Upper lobe of right lung (tissue), 1 donor: ENCODE measurements around the gene CHD5. TPM values are rescaled to one million over a fixed set of nuclear protein-coding genes. Genes with fewer than 3 reads are reported as not detected.

Experiments
- ATAC-seq: fragments of 200-7000 bp; cut with Tn5 transposase; one replicate; pipeline ENCODE4 v1.9.1; 2020; ENCODE audit warnings: mild to moderate bottlenecking, moderate library complexity
- DNase-seq: peaks from one replicate; pipeline ENCODE4 v3.0.0-alpha.2; 2020
- H3K27ac ChIP-seq: fragments of 200-600 bp; one replicate; pipeline ENCODE4 v1.8.0; 2022
- H3K27me3 ChIP-seq: fragments of 200-600 bp; one replicate; pipeline ENCODE4 v1.8.0; 2022; ENCODE audit warnings: mild to moderate bottlenecking
- H3K36me3 ChIP-seq: fragments of 200-600 bp; one replicate; pipeline ENCODE4 v1.8.0; 2022
- H3K4me1 ChIP-seq: fragments of 200-600 bp; one replicate; pipeline ENCODE4 v1.8.0; 2022
- H3K4me3 ChIP-seq: fragments of 200-600 bp; one replicate; pipeline ENCODE4 v1.8.0; 2022; ENCODE audit warnings: mild to moderate bottlenecking
- H3K9me3 ChIP-seq: fragments of 200-600 bp; one replicate; pipeline ENCODE4 v1.8.0; 2022
- CTCF ChIP-seq: fragments of 200-600 bp; IDR thresholded peaks from one replicate; pipeline ENCODE4 v1.8.0; 2022; ENCODE audit warnings: antibody characterized with exemption
- intact Hi-C: fragments of 100-400 bp; cut with DNase I; formaldehyde crosslinking; loops from one replicate; pipeline ENCODE4 v1.11.0; 2022
- total RNA-seq: library from RNA; stranded (reverse); fragmentation: NEBNext Ultra II Directional; extraction: Animal tissue kit (Norgen Biotek cat#: 25700); gene quantifications from one replicate; pipeline ENCODE4 v1.2.1, GENCODE V29; 2021
- donor health status: DM: no; HTN: yes; CAD: no; lungs with severe emphysema.

Gene CHD5
- total RNA-seq, 1 donor from 2014 or later, result 0.23 TPM

- Histone ChIP-seq H3K4me1 (no peaks in the 10 kb centered on the region), H3K9me3 (no peaks in the 10 kb centered on the region), H3K27me3 (no peaks in the 10 kb centered on the region), H3K36me3 (no peaks in the 10 kb centered on the region), H3K4me3 (no peak overlapping the region), H3K27ac (no peak overlapping the region)
- ATAC-seq (no peak), DNase-seq (peak; percentile 40)
- no peak for TF ChIP-seq CTCF
- intact Hi-C loops, result no loop called here
Observed at GRCh38 chr1:6133146-6133895, 46.8 kb downstream of the CHD5 start.

DNA sequence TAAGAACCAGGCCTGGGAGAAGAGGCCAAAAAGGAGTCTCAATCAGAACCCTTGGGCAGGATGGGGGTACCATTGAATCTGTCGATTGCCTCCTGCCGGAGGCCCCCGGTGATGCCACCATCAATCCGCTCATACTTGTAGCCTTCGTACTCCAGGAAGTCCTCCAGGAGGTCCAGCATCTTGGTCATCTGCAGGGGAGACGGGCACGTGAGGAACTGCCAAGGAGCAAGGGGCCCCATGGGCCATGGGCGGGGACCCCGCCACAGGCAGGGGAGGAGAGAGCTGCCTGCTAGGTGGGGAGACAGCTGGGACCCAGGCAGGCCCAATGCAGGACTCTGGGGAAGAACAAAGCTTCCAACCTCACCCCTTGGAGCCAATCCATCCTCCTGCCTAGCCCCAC is 48.6 kb downstream of the CHD5 start:
- DNase-seq (no peak), ATAC-seq (no peak)
- Histone ChIP-seq H3K4me3 (no peak overlapping the region), H3K36me3 (no peaks in the 10 kb centered on the region), H3K27ac (no peak overlapping the region), H3K27me3 (no peaks in the 10 kb centered on the region), H3K4me1 (peaks cover 5% of the 10 kb centered on the region), H3K9me3 (no peaks in the 10 kb centered on the region)
- intact Hi-C loops, result no loop called here
- TF ChIP-seq CTCF, result no peak

- Histone ChIP-seq H3K4me3 (no peak overlapping the region), H3K27ac (no peak overlapping the region), H3K27me3 (no peaks in the 10 kb centered on the region), H3K9me3 (no peaks in the 10 kb centered on the region), H3K36me3 (no peaks in the 10 kb centered on the region), H3K4me1 (peaks cover 5% of the 10 kb centered on the region)
- TF ChIP-seq CTCF, result no peak
- intact Hi-C loops, result no loop called here
- no peak for ATAC-seq
- peak; percentile 58 for DNase-seq
Observed at GRCh38 chr1:6130596-6130995, 49.5 kb downstream of the CHD5 start.

- no peaks in the 10 kb centered on the region for H3K36me3 ChIP-seq
- H3K9me3 ChIP-seq, result no peaks in the 10 kb centered on the region
- H3K27ac ChIP-seq, result no peak overlapping the region
- peaks cover 5% of the 10 kb centered on the region for H3K4me1 ChIP-seq
- ATAC-seq (no peak), DNase-seq (peak; percentile 51)
- no peak overlapping the region for H3K4me3 ChIP-seq
- intact Hi-C loops, result no loop called here
- H3K27me3 ChIP-seq, result no peaks in the 10 kb centered on the region
- TF ChIP-seq CTCF, result no peak
Observed at GRCh38 chr1:6130036-6130435, 50.1 kb downstream of the CHD5 start.

DNA sequence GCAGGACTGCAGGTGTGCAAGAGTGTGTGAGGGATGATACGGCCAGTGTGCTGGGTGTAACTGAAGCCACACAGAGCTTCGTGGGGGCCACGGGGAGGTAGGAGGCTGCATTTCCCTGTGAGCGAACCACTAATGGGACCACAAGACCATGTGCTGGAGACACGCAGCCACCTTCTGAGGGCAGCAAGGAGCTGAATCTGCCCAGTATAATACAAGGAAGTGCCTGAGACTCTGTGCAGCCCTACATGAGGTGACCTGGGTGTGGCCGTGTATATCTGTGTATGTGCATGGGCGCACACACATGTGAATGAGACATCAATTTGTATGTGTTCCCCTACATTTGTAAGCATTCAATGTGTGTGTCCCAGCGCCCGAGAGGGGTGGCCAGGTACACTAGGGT is 50.8 kb downstream of the CHD5 start:
- H3K27me3 ChIP-seq, result no peaks in the 10 kb centered on the region
- ATAC-seq (no peak), DNase-seq (peak; percentile 47)
- no peak overlapping the region for H3K27ac ChIP-seq
- H3K9me3 ChIP-seq, result no peaks in the 10 kb centered on the region
- TF ChIP-seq CTCF, result no peak
- H3K36me3 ChIP-seq, result no peaks in the 10 kb centered on the region
- intact Hi-C loops, result no loop called here
- no peak overlapping the region for H3K4me3 ChIP-seq
- peaks cover 5% of the 10 kb centered on the region for H3K4me1 ChIP-seq
